Measurements from ENCODE around the gene C2orf72.
"Not testable (repeated sequence)": the region's sequence is repeated elsewhere in the genome, so short reads cannot be mapped to it uniquely, and the experiment has no call there.

Gene C2orf72

GRCh38 chr2:231037202-231037730 is at the start of gene C2orf72:
Gene C2orf72 (plus strand): TSS chr2:231037523. CDS start chr2:231037566, 43 bp downstream.
- no peak for DNase-seq (ENCODE audit: extremely low spot score, insufficient read length, low read depth)
- no peak for FAIRE-seq

- FAIRE-seq (no peak), DNase-seq (ENCODE audit: extremely low spot score, insufficient read length, low read depth) (no peak)
These were observed 47.6 kb upstream of the C2orf72 start for GRCh38 chr2:230989731-230990130.

- DNase-seq (ENCODE audit: extremely low spot score, insufficient read length, low read depth) (no peak), FAIRE-seq (no peak)
These were observed 47.0 kb upstream of the C2orf72 start for GRCh38 chr2:230990131-230990898.

- DNase-seq (ENCODE audit: extremely low spot score, insufficient read length, low read depth) = no peak
- no peak for FAIRE-seq
These were observed 46.5 kb upstream of the C2orf72 start for GRCh38 chr2:230990899-230991150.

GRCh38 chr2:230991598-230991997 is 45.7 kb upstream of the C2orf72 start:
- FAIRE-seq = no peak
- no peak for DNase-seq (ENCODE audit: extremely low spot score, insufficient read length, low read depth)

GRCh38 chr2:230995821-230996220 is 41.5 kb upstream of the C2orf72 start, which contains the start of gene SPATA3:
Gene SPATA3 (plus strand): TSS chr2:230996121. CDS start chr2:230996234, 113 bp downstream.
- FAIRE-seq = no peak
- no peak for DNase-seq (ENCODE audit: extremely low spot score, insufficient read length, low read depth)

GRCh38 chr2:230996661-230997060 is 40.7 kb upstream of the C2orf72 start:
- FAIRE-seq (no peak), DNase-seq (ENCODE audit: extremely low spot score, insufficient read length, low read depth) (no peak)

GRCh38 chr2:230998882-230999281 is 38.4 kb upstream of the C2orf72 start:
- no peak for DNase-seq (ENCODE audit: extremely low spot score, insufficient read length, low read depth)
- FAIRE-seq = no peak

- no peak for DNase-seq (ENCODE audit: extremely low spot score, insufficient read length, low read depth)
- no peak for FAIRE-seq
These were observed 37.8 kb upstream of the C2orf72 start for GRCh38 chr2:230999477-230999876.

- FAIRE-seq = no peak
- no peak for DNase-seq (ENCODE audit: extremely low spot score, insufficient read length, low read depth)
These were observed 37.0 kb upstream of the C2orf72 start for GRCh38 chr2:231000211-231000904.

GRCh38 chr2:231001036-231001435 is 36.3 kb upstream of the C2orf72 start:
- DNase-seq (ENCODE audit: extremely low spot score, insufficient read length, low read depth) = no peak
- FAIRE-seq = no peak

- no peak for DNase-seq (ENCODE audit: extremely low spot score, insufficient read length, low read depth)
- FAIRE-seq = no peak
These were observed 35.4 kb upstream of the C2orf72 start for GRCh38 chr2:231001921-231002320.

GRCh38 chr2:231002641-231003040 is 34.7 kb upstream of the C2orf72 start:
- no peak for FAIRE-seq
- DNase-seq (ENCODE audit: extremely low spot score, insufficient read length, low read depth) = no peak

GRCh38 chr2:231003186-231003585 is 34.1 kb upstream of the C2orf72 start:
- DNase-seq (ENCODE audit: extremely low spot score, insufficient read length, low read depth) (no peak), FAIRE-seq (no peak)

- DNase-seq (ENCODE audit: extremely low spot score, insufficient read length, low read depth); FAIRE-seq: not testable (repeated sequence)
These were observed 32.4 kb upstream of the C2orf72 start for GRCh38 chr2:231004930-231005329.

GRCh38 chr2:231007286-231008098 is 29.8 kb upstream of the C2orf72 start:
- FAIRE-seq (no peak), DNase-seq (ENCODE audit: extremely low spot score, insufficient read length, low read depth) (no peak)

GRCh38 chr2:231008131-231008530 is 29.2 kb upstream of the C2orf72 start:
- no peak for DNase-seq (ENCODE audit: extremely low spot score, insufficient read length, low read depth)
- no peak for FAIRE-seq

- DNase-seq (ENCODE audit: extremely low spot score, insufficient read length, low read depth) = no peak
- FAIRE-seq = no peak
These were observed 27.9 kb upstream of the C2orf72 start for GRCh38 chr2:231009236-231009919.

- FAIRE-seq (no peak), DNase-seq (ENCODE audit: extremely low spot score, insufficient read length, low read depth) (no peak)
These were observed 27.1 kb upstream of the C2orf72 start for GRCh38 chr2:231010201-231010730.

GRCh38 chr2:231011526-231011925 is 25.8 kb upstream of the C2orf72 start:
- DNase-seq (ENCODE audit: extremely low spot score, insufficient read length, low read depth) (no peak), FAIRE-seq (no peak)
